Measurements from ENCODE around the gene CARD11.

DNA sequence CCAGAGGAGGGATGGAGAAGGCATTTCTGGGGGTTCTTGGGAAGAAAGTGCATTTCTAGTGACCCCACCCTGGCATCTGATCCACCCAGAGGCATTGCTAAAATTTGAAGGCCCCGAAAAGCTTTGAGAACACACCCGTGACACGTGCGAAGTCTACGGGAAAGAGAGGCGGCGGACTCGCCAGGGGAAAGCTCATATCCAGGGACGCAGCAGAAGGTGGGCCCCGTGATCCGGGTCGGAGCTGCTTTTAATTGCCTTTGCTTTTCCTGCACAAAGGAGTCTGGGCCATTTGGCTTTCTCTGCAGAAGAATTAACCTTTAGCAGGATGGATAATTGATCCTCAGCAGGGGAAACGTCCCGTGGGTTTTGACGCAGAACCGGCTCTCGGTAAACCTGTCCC, 50.3 kb downstream of the CARD11 start:
- TF ChIP-seq, protein P1, sequence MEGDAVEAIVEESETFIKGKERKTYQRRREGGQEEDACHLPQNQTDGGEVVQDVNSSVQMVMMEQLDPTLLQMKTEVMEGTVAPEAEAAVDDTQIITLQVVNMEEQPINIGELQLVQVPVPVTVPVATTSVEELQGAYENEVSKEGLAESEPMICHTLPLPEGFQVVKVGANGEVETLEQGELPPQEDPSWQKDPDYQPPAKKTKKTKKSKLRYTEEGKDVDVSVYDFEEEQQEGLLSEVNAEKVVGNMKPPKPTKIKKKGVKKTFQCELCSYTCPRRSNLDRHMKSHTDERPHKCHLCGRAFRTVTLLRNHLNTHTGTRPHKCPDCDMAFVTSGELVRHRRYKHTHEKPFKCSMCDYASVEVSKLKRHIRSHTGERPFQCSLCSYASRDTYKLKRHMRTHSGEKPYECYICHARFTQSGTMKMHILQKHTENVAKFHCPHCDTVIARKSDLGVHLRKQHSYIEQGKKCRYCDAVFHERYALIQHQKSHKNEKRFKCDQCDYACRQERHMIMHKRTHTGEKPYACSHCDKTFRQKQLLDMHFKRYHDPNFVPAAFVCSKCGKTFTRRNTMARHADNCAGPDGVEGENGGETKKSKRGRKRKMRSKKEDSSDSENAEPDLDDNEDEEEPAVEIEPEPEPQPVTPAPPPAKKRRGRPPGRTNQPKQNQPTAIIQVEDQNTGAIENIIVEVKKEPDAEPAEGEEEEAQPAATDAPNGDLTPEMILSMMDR (conservative IDR thresholded peaks at IDR 0.05; ENCODE audit: low read depth in 2 of 2): no peak
- no peak for TF ChIP-seq POLR2AphosphoS5 (IDR thresholded peaks at IDR 0.05; ENCODE audit: low read depth)
- TF ChIP-seq, protein P2, sequence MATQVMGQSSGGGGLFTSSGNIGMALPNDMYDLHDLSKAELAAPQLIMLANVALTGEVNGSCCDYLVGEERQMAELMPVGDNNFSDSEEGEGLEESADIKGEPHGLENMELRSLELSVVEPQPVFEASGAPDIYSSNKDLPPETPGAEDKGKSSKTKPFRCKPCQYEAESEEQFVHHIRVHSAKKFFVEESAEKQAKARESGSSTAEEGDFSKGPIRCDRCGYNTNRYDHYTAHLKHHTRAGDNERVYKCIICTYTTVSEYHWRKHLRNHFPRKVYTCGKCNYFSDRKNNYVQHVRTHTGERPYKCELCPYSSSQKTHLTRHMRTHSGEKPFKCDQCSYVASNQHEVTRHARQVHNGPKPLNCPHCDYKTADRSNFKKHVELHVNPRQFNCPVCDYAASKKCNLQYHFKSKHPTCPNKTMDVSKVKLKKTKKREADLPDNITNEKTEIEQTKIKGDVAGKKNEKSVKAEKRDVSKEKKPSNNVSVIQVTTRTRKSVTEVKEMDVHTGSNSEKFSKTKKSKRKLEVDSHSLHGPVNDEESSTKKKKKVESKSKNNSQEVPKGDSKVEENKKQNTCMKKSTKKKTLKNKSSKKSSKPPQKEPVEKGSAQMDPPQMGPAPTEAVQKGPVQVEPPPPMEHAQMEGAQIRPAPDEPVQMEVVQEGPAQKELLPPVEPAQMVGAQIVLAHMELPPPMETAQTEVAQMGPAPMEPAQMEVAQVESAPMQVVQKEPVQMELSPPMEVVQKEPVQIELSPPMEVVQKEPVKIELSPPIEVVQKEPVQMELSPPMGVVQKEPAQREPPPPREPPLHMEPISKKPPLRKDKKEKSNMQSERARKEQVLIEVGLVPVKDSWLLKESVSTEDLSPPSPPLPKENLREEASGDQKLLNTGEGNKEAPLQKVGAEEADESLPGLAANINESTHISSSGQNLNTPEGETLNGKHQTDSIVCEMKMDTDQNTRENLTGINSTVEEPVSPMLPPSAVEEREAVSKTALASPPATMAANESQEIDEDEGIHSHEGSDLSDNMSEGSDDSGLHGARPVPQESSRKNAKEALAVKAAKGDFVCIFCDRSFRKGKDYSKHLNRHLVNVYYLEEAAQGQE (IDR thresholded peaks at IDR 0.05; ENCODE audit: unreplicated experiment): no peak
- TF ChIP-seq, protein P3, sequence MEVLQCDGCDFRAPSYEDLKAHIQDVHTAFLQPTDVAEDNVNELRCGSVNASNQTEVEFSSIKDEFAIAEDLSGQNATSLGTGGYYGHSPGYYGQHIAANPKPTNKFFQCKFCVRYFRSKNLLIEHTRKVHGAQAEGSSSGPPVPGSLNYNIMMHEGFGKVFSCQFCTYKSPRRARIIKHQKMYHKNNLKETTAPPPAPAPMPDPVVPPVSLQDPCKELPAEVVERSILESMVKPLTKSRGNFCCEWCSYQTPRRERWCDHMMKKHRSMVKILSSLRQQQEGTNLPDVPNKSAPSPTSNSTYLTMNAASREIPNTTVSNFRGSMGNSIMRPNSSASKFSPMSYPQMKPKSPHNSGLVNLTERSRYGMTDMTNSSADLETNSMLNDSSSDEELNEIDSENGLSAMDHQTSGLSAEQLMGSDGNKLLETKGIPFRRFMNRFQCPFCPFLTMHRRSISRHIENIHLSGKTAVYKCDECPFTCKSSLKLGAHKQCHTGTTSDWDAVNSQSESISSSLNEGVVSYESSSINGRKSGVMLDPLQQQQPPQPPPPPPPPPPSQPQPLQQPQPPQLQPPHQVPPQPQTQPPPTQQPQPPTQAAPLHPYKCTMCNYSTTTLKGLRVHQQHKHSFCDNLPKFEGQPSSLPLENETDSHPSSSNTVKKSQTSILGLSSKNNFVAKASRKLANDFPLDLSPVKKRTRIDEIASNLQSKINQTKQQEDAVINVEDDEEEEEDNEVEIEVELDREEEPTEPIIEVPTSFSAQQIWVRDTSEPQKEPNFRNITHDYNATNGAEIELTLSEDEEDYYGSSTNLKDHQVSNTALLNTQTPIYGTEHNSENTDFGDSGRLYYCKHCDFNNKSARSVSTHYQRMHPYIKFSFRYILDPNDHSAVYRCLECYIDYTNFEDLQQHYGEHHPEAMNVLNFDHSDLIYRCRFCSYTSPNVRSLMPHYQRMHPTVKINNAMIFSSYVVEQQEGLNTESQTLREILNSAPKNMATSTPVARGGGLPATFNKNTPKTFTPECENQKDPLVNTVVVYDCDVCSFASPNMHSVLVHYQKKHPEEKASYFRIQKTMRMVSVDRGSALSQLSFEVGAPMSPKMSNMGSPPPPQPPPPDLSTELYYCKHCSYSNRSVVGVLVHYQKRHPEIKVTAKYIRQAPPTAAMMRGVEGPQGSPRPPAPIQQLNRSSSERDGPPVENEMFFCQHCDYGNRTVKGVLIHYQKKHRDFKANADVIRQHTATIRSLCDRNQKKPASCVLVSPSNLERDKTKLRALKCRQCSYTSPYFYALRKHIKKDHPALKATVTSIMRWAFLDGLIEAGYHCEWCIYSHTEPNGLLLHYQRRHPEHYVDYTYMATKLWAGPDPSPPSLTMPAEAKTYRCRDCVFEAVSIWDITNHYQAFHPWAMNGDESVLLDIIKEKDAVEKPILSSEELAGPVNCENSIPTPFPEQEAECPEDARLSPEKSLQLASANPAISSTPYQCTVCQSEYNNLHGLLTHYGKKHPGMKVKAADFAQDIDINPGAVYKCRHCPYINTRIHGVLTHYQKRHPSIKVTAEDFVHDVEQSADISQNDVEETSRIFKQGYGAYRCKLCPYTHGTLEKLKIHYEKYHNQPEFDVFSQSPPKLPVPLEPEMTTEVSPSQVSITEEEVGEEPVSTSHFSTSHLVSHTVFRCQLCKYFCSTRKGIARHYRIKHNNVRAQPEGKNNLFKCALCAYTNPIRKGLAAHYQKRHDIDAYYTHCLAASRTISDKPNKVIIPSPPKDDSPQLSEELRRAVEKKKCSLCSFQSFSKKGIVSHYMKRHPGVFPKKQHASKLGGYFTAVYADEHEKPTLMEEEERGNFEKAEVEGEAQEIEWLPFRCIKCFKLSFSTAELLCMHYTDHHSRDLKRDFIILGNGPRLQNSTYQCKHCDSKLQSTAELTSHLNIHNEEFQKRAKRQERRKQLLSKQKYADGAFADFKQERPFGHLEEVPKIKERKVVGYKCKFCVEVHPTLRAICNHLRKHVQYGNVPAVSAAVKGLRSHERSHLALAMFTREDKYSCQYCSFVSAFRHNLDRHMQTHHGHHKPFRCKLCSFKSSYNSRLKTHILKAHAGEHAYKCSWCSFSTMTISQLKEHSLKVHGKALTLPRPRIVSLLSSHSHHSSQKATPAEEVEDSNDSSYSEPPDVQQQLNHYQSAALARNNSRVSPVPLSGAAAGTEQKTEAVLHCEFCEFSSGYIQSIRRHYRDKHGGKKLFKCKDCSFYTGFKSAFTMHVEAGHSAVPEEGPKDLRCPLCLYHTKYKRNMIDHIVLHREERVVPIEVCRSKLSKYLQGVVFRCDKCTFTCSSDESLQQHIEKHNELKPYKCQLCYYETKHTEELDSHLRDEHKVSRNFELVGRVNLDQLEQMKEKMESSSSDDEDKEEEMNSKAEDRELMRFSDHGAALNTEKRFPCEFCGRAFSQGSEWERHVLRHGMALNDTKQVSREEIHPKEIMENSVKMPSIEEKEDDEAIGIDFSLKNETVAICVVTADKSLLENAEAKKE (CRISPR knock-in tag; IDR thresholded peaks at IDR 0.05): no peak
- no peak for TF ChIP-seq EZH2phosphoT487 (IDR thresholded peaks at IDR 0.05; ENCODE audit: unreplicated experiment)
- TF ChIP-seq CREB1 (CRISPR knock-in tag; IDR thresholded peaks at IDR 0.05; ENCODE audit: low read depth): no peak
- no peak for TF ChIP-seq EZH2 (IDR thresholded peaks at IDR 0.05; ENCODE audit: low read depth, unreplicated experiment)
- TF ChIP-seq JUNB (IDR thresholded peaks at IDR 0.05; ENCODE audit: unreplicated experiment): no peak
